HT-29 (cell line): Measurements from ENCODE around the gene CAMSAP3. TPM values are rescaled to one million over a fixed set of nuclear protein-coding genes. Genes with fewer than 3 reads are reported as not detected.

Experiments used
- DNase-seq: peaks from one replicate; pipeline ENCODE4 v3.0.0-alpha.2; 2015; ENCODE audit warnings: low spot score
- small RNA-seq: library from RNA; depleted of rRNA; stranded (forward); fragments of <200 nt; gene quantifications from one replicate; pipeline ENCODE3, GENCODE V24; 2014
- total RNA-seq: library from RNA; depleted of rRNA; stranded (reverse); fragments of >200 nt; shearing (Covaris generic); gene quantifications from 2 replicates; pipeline ENCODE4 v1.2.3, GENCODE V29; 2014; rRNA removed

CAMSAP3 gene
- total RNA-seq, 1 experiment from 2014 or later = 37.0 TPM

GRCh38 chr19:7648265-7649014 lies 52.8 kb downstream of the CAMSAP3 start:
- DNase-seq = no peak

DNA sequence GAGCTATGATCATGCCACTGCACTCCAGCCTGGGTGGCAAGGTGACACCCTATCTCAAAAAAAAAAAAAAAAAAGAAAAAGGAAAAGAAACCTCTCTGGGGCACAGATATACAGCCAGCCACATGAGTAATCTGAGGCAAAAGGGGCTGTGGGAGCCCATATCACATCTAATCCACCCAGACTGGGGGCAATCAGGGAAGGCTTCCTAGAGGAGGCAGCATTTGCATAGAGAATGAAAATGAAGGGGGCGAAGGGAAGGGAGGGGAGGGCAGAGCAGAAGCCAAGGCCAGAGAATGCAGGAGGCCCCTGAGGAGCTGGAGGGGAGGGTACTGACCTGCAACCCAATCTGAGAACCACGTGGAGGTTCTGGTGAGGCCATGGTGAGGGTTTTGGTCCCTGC lies 54.5 kb downstream of the CAMSAP3 start:
- no peak for DNase-seq

DNA sequence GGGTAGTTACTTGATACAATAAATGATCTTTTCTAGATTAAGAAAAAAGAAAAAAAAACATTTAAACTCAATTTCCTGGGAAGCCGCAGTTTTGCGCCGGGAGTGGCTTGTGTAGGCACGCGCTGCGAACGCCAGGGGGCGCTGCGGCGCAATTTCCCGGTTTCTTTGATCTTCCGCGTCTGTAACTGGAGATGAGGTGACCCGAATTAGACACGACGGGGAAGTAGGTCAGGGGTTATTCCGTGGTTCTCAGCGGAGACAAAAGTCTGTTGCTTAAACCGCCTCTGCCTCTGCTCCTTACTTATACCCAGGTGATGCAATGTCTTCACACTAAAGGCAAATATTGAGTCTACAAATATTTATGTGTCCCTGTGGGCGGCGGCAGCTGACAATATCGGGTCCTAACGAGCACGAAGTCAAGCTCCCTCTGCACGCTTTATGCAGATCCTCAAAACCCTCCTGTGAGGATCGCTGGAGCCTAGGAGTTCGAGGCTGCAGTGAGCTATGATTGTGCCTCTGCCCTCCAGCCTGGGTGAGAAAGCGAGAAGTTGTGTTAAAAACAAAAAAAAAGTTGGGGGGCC lies 56.5 kb downstream of the CAMSAP3 start:
- peak; percentile 67 for DNase-seq

GRCh38 chr19:7654401-7654800 lies 58.7 kb downstream of the CAMSAP3 start:
- no peak for DNase-seq

- no peak for DNase-seq
These were observed 59.9 kb downstream of the CAMSAP3 start for GRCh38 chr19:7655581-7655980.

DNA sequence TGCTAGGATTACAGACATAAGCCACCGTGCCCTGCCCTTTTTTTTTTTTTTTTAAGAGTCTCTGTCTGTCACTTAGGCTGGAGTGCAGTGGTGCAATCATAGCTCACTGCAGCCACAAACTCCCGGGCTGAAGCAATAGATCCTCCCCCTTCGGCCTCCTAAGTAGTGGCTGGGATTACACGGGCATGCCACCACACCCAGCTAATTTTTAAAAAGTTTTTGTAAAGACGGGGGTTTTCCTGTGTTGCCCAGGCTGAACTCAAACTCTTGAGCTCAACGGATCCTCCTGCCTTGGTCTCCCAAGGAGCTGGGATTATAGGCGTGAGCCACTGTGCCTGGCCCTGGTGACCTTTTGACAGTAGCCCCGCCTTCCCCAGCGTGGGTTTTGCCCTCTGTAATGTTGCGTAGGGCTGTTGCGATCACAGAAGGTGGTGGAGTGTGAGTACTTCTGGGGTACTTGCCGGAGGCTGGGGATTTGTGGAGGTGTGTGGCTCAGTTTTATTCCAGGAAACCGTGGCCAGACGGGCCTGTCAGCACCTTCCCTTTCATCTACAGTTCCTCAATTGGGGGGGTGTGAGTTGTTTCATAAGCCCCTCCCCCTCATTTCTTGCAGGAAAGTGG lies 61.6 kb downstream of the CAMSAP3 start:
- DNase-seq = no peak

- no peak for DNase-seq
These were observed 62.6 kb downstream of the CAMSAP3 start for GRCh38 chr19:7658219-7658686.

DNA sequence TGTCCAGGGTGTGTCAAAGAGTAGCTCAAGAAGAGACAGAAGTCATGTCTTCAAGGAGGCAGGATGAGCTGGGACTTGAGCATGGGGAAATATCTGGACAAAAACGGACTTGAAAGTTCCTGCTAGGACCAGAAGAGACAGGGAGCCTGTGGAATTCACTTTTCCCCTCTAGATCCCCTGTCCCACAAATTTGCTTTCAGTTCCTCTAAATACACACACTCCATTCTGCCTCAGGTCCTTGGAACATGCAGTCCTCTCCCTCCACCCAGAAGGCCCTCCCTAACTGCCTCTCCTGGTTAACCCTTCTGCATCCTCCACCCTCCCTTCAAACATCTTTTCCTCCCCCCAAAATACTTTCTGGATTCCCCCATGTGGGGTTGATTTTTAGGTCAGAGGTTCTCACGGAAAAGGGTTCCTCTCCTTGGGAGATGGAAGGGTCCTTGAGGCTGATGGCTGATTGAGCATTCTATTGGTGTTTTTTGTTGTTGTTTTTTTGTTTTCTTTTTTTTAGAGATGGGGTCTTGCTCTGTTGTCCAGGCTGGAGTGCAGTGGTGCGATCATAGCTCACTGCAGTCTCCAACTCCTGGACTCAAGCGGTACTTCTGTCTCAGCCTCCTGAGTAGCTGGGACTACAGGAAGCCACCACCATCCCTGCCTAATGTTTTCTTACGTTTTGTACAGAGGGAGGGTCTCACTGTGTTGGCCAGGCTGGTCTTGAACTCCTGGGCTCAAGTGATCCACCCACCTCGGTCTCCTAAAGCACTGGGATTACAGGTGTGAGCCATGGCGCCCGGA lies 66.3 kb downstream of the CAMSAP3 start:
- no peak for DNase-seq

DNA sequence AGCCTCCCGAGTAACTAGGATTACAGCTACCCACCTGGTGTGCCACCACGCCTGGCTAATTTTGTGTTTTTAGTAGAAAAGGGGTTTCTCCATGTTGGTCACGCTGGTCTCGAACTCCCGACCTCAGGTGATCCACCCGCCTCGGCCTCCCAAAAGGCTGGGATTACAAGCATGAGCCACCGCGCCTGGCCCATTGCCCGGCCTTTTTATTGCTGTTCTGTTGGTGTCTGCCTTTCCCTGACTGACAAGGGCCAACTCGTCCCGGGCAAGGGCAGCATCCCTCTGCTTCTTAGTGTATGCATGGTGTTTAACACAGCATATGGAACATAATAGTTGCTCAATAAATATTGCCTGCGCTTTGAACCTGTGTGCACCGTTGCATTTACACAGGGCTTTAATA lies 67.0 kb downstream of the CAMSAP3 start:
- DNase-seq = no peak

GRCh38 chr19:7663706-7664105 lies 68.0 kb downstream of the CAMSAP3 start:
- DNase-seq = no peak

DNA sequence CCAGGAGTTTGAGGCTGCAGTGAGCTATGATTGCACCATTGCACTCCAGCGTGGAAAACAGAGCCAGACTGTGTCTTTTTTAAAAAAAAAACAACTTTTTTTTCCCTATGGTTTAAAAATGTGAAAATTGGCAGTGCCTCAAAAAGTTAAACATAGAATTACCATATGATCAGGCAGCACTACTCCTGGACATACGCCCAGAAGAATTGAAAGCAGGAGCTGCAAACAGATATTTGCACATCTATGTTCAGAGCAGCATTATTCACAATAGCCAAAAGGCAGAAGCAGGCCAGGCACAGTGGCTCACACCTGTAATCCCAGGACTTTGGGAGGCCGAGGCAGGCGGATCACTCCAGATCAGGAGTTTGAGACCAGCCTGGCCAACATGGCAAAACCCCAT lies 69.4 kb downstream of the CAMSAP3 start:
- DNase-seq = no peak

Small RNA genes lying within 50 kb of the gene (small RNA-seq; reads per million reads assigned to genes)
- not detected for gene MIR6792

Other genes starting within 250 kb of the CAMSAP3 start
- gene ARHGEF18, start 246.9 kb upstream of the CAMSAP3 start, total RNA-seq = 31.4 and 33.0 TPM in 2 replicates
- gene PEX11G, start 106.8 kb upstream of the CAMSAP3 start, total RNA-seq = 4.0 and 6.4 TPM in 2 replicates
- gene ZNF358, start 79.8 kb upstream of the CAMSAP3 start, total RNA-seq = 4.2 and 5.6 TPM in 2 replicates
- 7.1 and 7.5 TPM in 2 replicates for gene MCOLN1, start 73.2 kb upstream of the CAMSAP3 start, total RNA-seq
- 61.3 and 74.3 TPM in 2 replicates for gene PNPLA6, start 60.1 kb upstream of the CAMSAP3 start, total RNA-seq
- 48.4 and 51.9 TPM in 2 replicates for gene XAB2, start 33.7 kb downstream of the CAMSAP3 start, total RNA-seq
- gene PET100, start 33.9 kb downstream of the CAMSAP3 start, total RNA-seq = 26.6 and 27.7 TPM in 2 replicates
- not detected in 2 replicates for gene PCP2, start 37.9 kb downstream of the CAMSAP3 start, total RNA-seq
- gene STXBP2, start 41.2 kb downstream of the CAMSAP3 start, total RNA-seq = 66.4 and 73.3 TPM in 2 replicates
- gene RETN, start 73.2 kb downstream of the CAMSAP3 start, total RNA-seq = not detected in 2 replicates
- not detected in 2 replicates for gene MCEMP1, start 81.2 kb downstream of the CAMSAP3 start, total RNA-seq
- 112 and 113 TPM in 2 replicates for gene TRAPPC5, start 85.0 kb downstream of the CAMSAP3 start, total RNA-seq
- not detected in 2 replicates for gene FCER2, start 106.3 kb downstream of the CAMSAP3 start, total RNA-seq
- gene CLEC4G, start 136.2 kb downstream of the CAMSAP3 start, total RNA-seq = not detected in 2 replicates
- not detected in 2 replicates for gene CD209, start 151.7 kb downstream of the CAMSAP3 start, total RNA-seq
- not detected in 2 replicates for gene CLEC4M, start 167.4 kb downstream of the CAMSAP3 start, total RNA-seq
- gene EVI5L, start 234.4 kb downstream of the CAMSAP3 start, total RNA-seq = 4.0 and 4.4 TPM in 2 replicates